OCI-LY3 (cell line): ENCODE results near the gene EIF4A3.

Experiments used
- EZH2phosphoT487 ChIP-seq: fragments of 200-600 bp; shearing (Covaris generic); IDR thresholded peaks from 2 replicates; pipeline ENCODE4 v1.6.1; 2018; ENCODE audit warnings: antibody characterized with exemption, mixed run types, low read depth
- TF ChIP-seq, protein P1 (sequence below): fragments of 200-600, 300-600 bp; sonication (generic); IDR thresholded peaks from 2 replicates; pipeline ENCODE4 v1.5.1; 2014; ENCODE audit warnings: antibody characterized with exemption, low read length, low read depth

DNA sequence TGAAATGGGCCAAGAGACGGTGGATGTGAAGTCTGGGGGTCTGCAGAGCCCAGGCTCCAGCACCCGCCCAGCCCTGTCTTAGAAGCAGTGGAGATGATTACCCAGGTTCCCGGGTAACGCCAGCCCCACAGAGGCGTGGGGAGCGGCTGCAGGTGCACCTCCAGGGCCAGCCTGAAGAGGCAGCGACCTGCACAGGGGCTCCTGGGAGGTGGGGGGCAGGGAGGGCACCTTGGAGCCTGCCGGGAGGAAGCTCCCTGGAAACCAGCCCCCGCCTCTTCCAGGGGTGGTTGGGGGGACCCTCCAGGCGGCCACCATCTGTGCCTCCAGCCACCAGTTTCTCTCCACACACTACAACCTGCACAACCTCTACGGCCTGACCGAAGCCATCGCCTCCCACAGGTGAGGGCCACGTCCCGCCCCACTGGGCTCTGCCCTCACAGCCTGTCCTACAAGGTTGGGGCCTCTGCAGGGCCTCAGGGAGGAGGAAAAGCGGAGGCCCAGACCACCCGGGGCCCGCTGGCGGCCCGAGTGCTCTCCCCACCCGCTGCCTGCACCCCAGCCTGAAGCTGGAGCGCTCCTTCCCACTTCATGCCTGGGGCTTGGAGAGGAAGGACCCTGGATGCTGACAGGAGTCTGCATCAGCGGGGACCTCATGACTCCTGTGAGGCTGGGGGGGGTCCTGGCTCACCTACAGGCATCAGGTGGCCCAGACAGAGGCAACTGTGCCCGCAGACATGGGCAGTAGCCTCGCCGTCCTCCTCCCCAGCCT lies 35.0 kb downstream of the EIF4A3 start:
- TF ChIP-seq, protein P1, sequence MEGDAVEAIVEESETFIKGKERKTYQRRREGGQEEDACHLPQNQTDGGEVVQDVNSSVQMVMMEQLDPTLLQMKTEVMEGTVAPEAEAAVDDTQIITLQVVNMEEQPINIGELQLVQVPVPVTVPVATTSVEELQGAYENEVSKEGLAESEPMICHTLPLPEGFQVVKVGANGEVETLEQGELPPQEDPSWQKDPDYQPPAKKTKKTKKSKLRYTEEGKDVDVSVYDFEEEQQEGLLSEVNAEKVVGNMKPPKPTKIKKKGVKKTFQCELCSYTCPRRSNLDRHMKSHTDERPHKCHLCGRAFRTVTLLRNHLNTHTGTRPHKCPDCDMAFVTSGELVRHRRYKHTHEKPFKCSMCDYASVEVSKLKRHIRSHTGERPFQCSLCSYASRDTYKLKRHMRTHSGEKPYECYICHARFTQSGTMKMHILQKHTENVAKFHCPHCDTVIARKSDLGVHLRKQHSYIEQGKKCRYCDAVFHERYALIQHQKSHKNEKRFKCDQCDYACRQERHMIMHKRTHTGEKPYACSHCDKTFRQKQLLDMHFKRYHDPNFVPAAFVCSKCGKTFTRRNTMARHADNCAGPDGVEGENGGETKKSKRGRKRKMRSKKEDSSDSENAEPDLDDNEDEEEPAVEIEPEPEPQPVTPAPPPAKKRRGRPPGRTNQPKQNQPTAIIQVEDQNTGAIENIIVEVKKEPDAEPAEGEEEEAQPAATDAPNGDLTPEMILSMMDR, result no peak
- TF ChIP-seq EZH2phosphoT487, result no peak
